HepG2 (cell line): Measurements from ENCODE around the gene SIGLEC8. TPM values are rescaled to one million over a fixed set of nuclear protein-coding genes. Genes with fewer than 3 reads are reported as not detected.

Source experiments
- ATAC-seq: fragments of 200-7000 bp; cut with Tn5 transposase; 3 replicates; pipeline ENCODE4 v1.9.1; 2020; ENCODE audit warnings: mild to moderate bottlenecking, moderate library complexity
- BruUV-seq: library from RNA; stranded (reverse); fragments of 400-500 nt; replicated peaks from 2 replicates; lab custom pipeline; 2021; lab: Mats Ljungman, UMichigan
- CTCF ChIA-PET: fragments of 300-600 bp; formaldehyde crosslinking; extraction: SDS; loops from one replicate; lab custom pipeline; 2021; ENCODE audit warnings: low total read pairs, inconsistent platforms, low intra/inter-chr PET ratio; lab: Yijun Ruan, JAX
- POLR2A ChIA-PET: fragments of 350-600 bp; sonication (Branson Sonifier 250); formaldehyde crosslinking; loops from one replicate; lab custom pipeline; 2020; ENCODE audit warnings: antibody characterized with exemption, inconsistent platforms; lab: Yijun Ruan, JAX
- DNase-seq: peaks from one replicate; pipeline ENCODE4 v3.0.0-alpha.2; 2015; ENCODE audit warnings: low spot score
- FAIRE-seq: peaks from 3 replicates; lab custom pipeline; 2011; peaks lifted over from hg19 to GRCh38; lab: Jason Lieb, UNC
- H2AFZ ChIP-seq: one replicate; pipeline ENCODE4 v1.6.1; 2011; ENCODE audit warnings: low read length, inconsistent platforms
- H3K27ac ChIP-seq: fragments of 300-600 bp; 3 replicates; pipeline ENCODE4 v1.8.0; 2011; ENCODE audit warnings: mixed run types, mild to moderate bottlenecking, mixed read lengths, low read length, inconsistent platforms; ENCODE audit not compliant: insufficient read depth; ENCODE audit errors: extremely low read length
- H3K27me3 ChIP-seq, 2 experiments: fragments of 200-600 bp in 1 of 2; 2 replicates in 1 of 2; 3 replicates in 1 of 2; pipeline versions ENCODE4 v1.6.0 to v1.8.0; 2011; ENCODE audit warnings: low read length in 2 of 2, mild to moderate bottlenecking in 2 of 2, moderate library complexity in 2 of 2, inconsistent platforms in 1 of 2; ENCODE audit not compliant: insufficient read depth in 2 of 2, control insufficient read depth in 1 of 2
- H3K36me3 ChIP-seq, 2 experiments: fragments of 200-600 bp in 1 of 2; replicated peaks in 1 of 2; 2 replicates in 1 of 2; 3 replicates in 1 of 2; pipeline versions ENCODE4 v1.5.1 to v1.8.0; 2011; ENCODE audit warnings: low read length in 2 of 2, inconsistent platforms in 1 of 2; ENCODE audit not compliant: insufficient read depth in 2 of 2, control insufficient read depth in 1 of 2
- H3K4me1 ChIP-seq: 2 replicates; pipeline ENCODE4 v1.5.1; 2012; ENCODE audit warnings: low read length, inconsistent platforms; ENCODE audit not compliant: insufficient read depth
- H3K4me2 ChIP-seq: 2 replicates; pipeline ENCODE4 v1.6.0; 2011; ENCODE audit warnings: low read depth, low read length, inconsistent platforms
- H3K4me3 ChIP-seq, 3 experiments: fragments of 200-600 bp in 1 of 3; sonication (generic), shearing (Covaris generic) in 1 of 3; replicated peaks in 1 of 3; 2 replicates each; pipeline ENCODE4 v1.5.1; 2011 to 2016; ENCODE audit warnings: low read length in 3 of 3, inconsistent platforms in 2 of 3, low read depth in 2 of 3, mild to moderate bottlenecking in 2 of 3, control low read depth in 1 of 3, mixed read lengths in 1 of 3; ENCODE audit not compliant: insufficient read depth in 1 of 3
- H3K79me2 ChIP-seq: one replicate; pipeline ENCODE4 v1.6.1; 2011; ENCODE audit warnings: low read length, inconsistent platforms; ENCODE audit not compliant: insufficient read depth
- H3K9ac ChIP-seq: 2 replicates; pipeline ENCODE4 v1.6.0; 2011; ENCODE audit warnings: mild to moderate bottlenecking, low read depth, low read length, inconsistent platforms; ENCODE audit not compliant: insufficient read depth
- H3K9me3 ChIP-seq: 2 replicates; pipeline ENCODE4 v1.5.1; 2012; ENCODE audit warnings: mild to moderate bottlenecking, low read length
- H4K20me1 ChIP-seq: 2 replicates; pipeline ENCODE4 v1.6.0; 2011; ENCODE audit warnings: inconsistent platforms, mild to moderate bottlenecking, low read length, moderate library complexity; ENCODE audit not compliant: insufficient read depth
- DDIT3 ChIP-seq: sonication (generic); formaldehyde crosslinking; IDR thresholded peaks from 2 replicates; pipeline ENCODE4 v1.4.0; 2020; ENCODE audit warnings: mild to moderate bottlenecking, missing genetic modification reagents
- DMAP1 ChIP-seq: IDR thresholded peaks from 2 replicates; pipeline ENCODE4 v1.6.1; 2016
- ELK4 ChIP-seq: sonication (generic); formaldehyde crosslinking; IDR thresholded peaks from 2 replicates; pipeline ENCODE4 v1.9.0; 2021; ENCODE audit warnings: missing genetic modification reagents, borderline replicate concordance
- GATA4 ChIP-seq: sonication (generic); IDR thresholded peaks from 2 replicates; pipeline ENCODE4 v1.6.1; 2016; ENCODE audit warnings: antibody characterized with exemption, low read depth, borderline replicate concordance
- GLMP ChIP-seq: sonication (generic); formaldehyde crosslinking; IDR thresholded peaks from 2 replicates; pipeline ENCODE4 v1.9.0; 2021; ENCODE audit warnings: missing genetic modification reagents, mild to moderate bottlenecking, borderline replicate concordance
- IKZF5 ChIP-seq: IDR thresholded peaks from 2 replicates; pipeline ENCODE4 v1.6.1; 2018; ENCODE audit warnings: missing genetic modification reagents, mild to moderate bottlenecking, missing compliant biosample characterization
- MAX ChIP-seq: IDR thresholded peaks from 2 replicates; pipeline ENCODE4 v1.6.1; 2012; ENCODE audit warnings: inconsistent platforms
- PAXIP1 ChIP-seq: sonication (generic); formaldehyde crosslinking; conservative IDR thresholded peaks from 2 replicates; pipeline ENCODE4 v1.4.0; 2020; ENCODE audit warnings: mild to moderate bottlenecking, missing genetic modification reagents, moderate library complexity
- PTBP1 ChIP-seq: fragments of 200-400 bp; formaldehyde crosslinking; IDR thresholded peaks from 2 replicates; pipeline ENCODE4 v1.6.1; 2018; ENCODE audit warnings: low read length, low read depth; ENCODE audit not compliant: poor library complexity, severe bottlenecking
- SSRP1 ChIP-seq: IDR thresholded peaks from 2 replicates; pipeline ENCODE4 v1.6.1; 2016; ENCODE audit warnings: control low read depth
- ZNF276 ChIP-seq: sonication (generic); formaldehyde crosslinking; IDR thresholded peaks from 2 replicates; pipeline ENCODE4 v1.4.0; 2020; ENCODE audit warnings: mild to moderate bottlenecking, low read depth, missing genetic modification reagents
- ZNF484 ChIP-seq: sonication (generic); formaldehyde crosslinking; IDR thresholded peaks from 2 replicates; pipeline ENCODE4 v1.5.1; 2020; ENCODE audit warnings: mild to moderate bottlenecking, low read depth, missing genetic modification reagents, borderline replicate concordance
- ZNF556 ChIP-seq: sonication (generic); formaldehyde crosslinking; IDR thresholded peaks from 2 replicates; pipeline ENCODE4 v1.4.0; 2020; ENCODE audit warnings: mild to moderate bottlenecking, missing genetic modification reagents, borderline replicate concordance
- ZNF703 ChIP-seq: sonication (generic); formaldehyde crosslinking; IDR thresholded peaks from 2 replicates; pipeline ENCODE4 v1.5.1; 2020; ENCODE audit warnings: missing genetic modification reagents, mild to moderate bottlenecking, moderate library complexity, borderline replicate concordance
- WGBS: methylation state at CpG from one replicate; pipeline ENCODE4 v1.1.6; 2017; ENCODE audit warnings: low lambda C conversion rate; 5-methylcytosine and 5-hydroxymethylcytosine counted together
- in situ Hi-C: cut with HindIII; loops from 2 replicates; pipeline ENCODE4 v1.10.0; 2017; ENCODE audit warnings: low pct_unique_long_range_greater_than_20kb; ENCODE audit not compliant: extremely low pct_ligation_motif_present
- intact Hi-C: fragments of 100-400 bp; cut with micrococcal nuclease; formaldehyde crosslinking; loops from one replicate; pipeline ENCODE4 v1.10.0; 2022; ENCODE audit not compliant: unreplicated experiment
- polyA plus RNA-seq, 8 experiments: library from polyadenylated mRNA; depleted of rRNA in 3 of 8; stranded (reverse) in 7 of 8; unstranded in 1 of 8; fragments of >200 nt; fragmentation: Illumina TruSeq in 4 of 8; extraction: Trizol in 4 of 8; gene quantifications; 2 replicates each; pipeline versions ENCODE4 v1.2.1 to v1.2.3, GENCODE V29; 2011 to 2016; ENCODE audit warnings: low read depth in 4 of 8, missing spikeins in 1 of 8, mixed read lengths in 1 of 8; ENCODE audit not compliant: insufficient read depth in 1 of 8
- total RNA-seq, 5 experiments: library from RNA; depleted of rRNA; stranded (reverse); fragments of >200 nt; fragmentation: Illumina TruSeq; extraction: Trizol; gene quantifications; 2 replicates each; pipeline ENCODE4 v1.2.3, GENCODE V29; 2016; ENCODE audit warnings: low read depth in 1 of 5

Gene SIGLEC8
- total and polyA plus RNA-seq, 2 of the 13 experiments (the other 11 are each of a cell fraction or from before 2014, with no cell fraction given), result not detected

- no peak for TF ChIP-seq DDIT3 (CRISPR knock-in tag)
- TF ChIP-seq DMAP1, result no peak
- TF ChIP-seq PAXIP1 (CRISPR knock-in tag), result no peak
- no peak for TF ChIP-seq SSRP1 (CRISPR knock-in tag)
- no peak for TF ChIP-seq GATA4
- TF ChIP-seq ZNF556 (CRISPR knock-in tag), result no peak
- no peak for TF ChIP-seq ELK4 (CRISPR knock-in tag)
These were observed 12.7 kb upstream of the SIGLEC8 start (continued) for GRCh38 chr19:51470966-51471365.

- ATAC-seq (no peak), DNase-seq (no peak), FAIRE-seq (no peak)
- no peaks in the 10 kb centered on the region for H3K36me3 ChIP-seq
- no TSS peak for BruUV-seq
- H3K27ac ChIP-seq, result no peak overlapping the region
- H2AFZ ChIP-seq, result no peak overlapping the region
- 0% methylated on average over 1 of the region's 1 CpG for WGBS
- no peaks in the 10 kb centered on the region for H3K79me2 ChIP-seq
- peaks cover 14% of the 10 kb centered on the region for H3K4me1 ChIP-seq
- H3K27me3 ChIP-seq, result no peaks in the 10 kb centered on the region
- no peaks in the 10 kb centered on the region for H3K9me3 ChIP-seq
- no peak overlapping the region for H3K4me3 ChIP-seq
- ChIA-PET CTCF (no interaction called here), POLR2A (no interaction called here)
- H4K20me1 ChIP-seq, result no peaks in the 10 kb centered on the region
- in situ Hi-C loops (loop anchor here (10.0 kb wide), 1 partner anchor 185 kb away; no protein-coding TSS in a partner anchor), intact Hi-C loops (loop anchor here (10.0 kb wide), 1 partner anchor 765 kb away; no protein-coding TSS in a partner anchor)
- no peak overlapping the region for H3K9ac ChIP-seq
- no peak overlapping the region for H3K4me2 ChIP-seq
- no peak for TF ChIP-seq ZNF276
- TF ChIP-seq PTBP1, result no peak
- no peak for TF ChIP-seq ZNF484 (CRISPR knock-in tag)
- no peak for TF ChIP-seq IKZF5
- TF ChIP-seq GLMP (CRISPR knock-in tag), result no peak
- TF ChIP-seq ZNF703, result no peak
- TF ChIP-seq MAX, result no peak
These were observed 11.4 kb upstream of the SIGLEC8 start for GRCh38 chr19:51469629-51470028.
